Spleen (tissue), 7 donors: ENCODE data around the gene TYW1.
"Not testable (repeated sequence)": the region's sequence is repeated elsewhere in the genome, so short reads cannot be mapped to it uniquely, and the experiment has no call there.

Source experiments
- CTCF ChIP-seq, 11 experiments: fragments of 200-600 bp in 7 of 11; fragments of 450-650 bp in 4 of 11; sonication (generic) in 4 of 11; IDR thresholded peaks in 8 of 11; conservative IDR thresholded peaks in 3 of 11; 1 replicate in 7 of 11; 2 replicates in 4 of 11; pipeline versions ENCODE4 v1.4.0 to v1.8.0; 2016 to 2021; ENCODE audit warnings: antibody characterized with exemption in 11 of 11, inconsistent platforms in 4 of 11, mild to moderate bottlenecking in 1 of 11
- POLR2A ChIP-seq, 3 donors: fragments of 450-650 bp; IDR thresholded peaks; one replicate each; pipeline ENCODE4 v1.5.1; 2017; ENCODE audit warnings: antibody characterized with exemption in 3 of 3, mild to moderate bottlenecking in 1 of 3
- donor health status: DM: no; HTN: no; CAD: no; lungs with moderate emphysema.
- donor health status: DM: no; HTN: no; CAD: no.
- donor health status: DM: no; HTN: no; CAD: no.

GRCh38 chr7:67259363-67259762 is 262.7 kb downstream of the TYW1 start:
- TF ChIP-seq CTCF (IDR thresholded peaks at IDR 0.05 in 8 of 11, conservative IDR thresholded peaks at IDR 0.05 in 3 of 11); POLR2A (IDR thresholded peaks at IDR 0.05): not testable (repeated sequence)
